HUDEP-2 (cell line): ENCODE measurements around the gene DPH5.
"Not testable (repeated sequence)": the region's sequence is repeated elsewhere in the genome, so short reads cannot be mapped to it uniquely, and the experiment has no call there.

Experiments
- DNase-seq, 76 experiments: peaks; one replicate each; lab custom pipeline; 2025; ENCODE audit not compliant: unreplicated experiment in 76 of 76; lab: John Stamatoyannopoulos, UW

Gene DPH5

GRCh38 chr1:101025657-101026429 is at the start of gene DPH5:
DPH5 (minus strand) TSS chr1:101025784; CDS start chr1:101025443, 341 bp downstream.
- DNase-seq = peak in 75 of 76 experiments; percentile 7 to 90 (median 79)

- DNase-seq = no peak
Observed at GRCh38 chr1:101073836-101074235, 48.3 kb upstream of the DPH5 start.

- peak in 25 of 76 experiments; percentile 4 to 70 (median 27) for DNase-seq
Observed at GRCh38 chr1:101071470-101071891, 45.9 kb upstream of the DPH5 start.

- DNase-seq = no peak
Observed at GRCh38 chr1:101069158-101069557, 43.6 kb upstream of the DPH5 start.

- not testable (repeated sequence) for DNase-seq
Observed at GRCh38 chr1:101066937-101067335, 41.4 kb upstream of the DPH5 start.

- DNase-seq = no peak
Observed at GRCh38 chr1:101066260-101066936, 40.8 kb upstream of the DPH5 start.

GRCh38 chr1:101065575-101065974 is 40.0 kb upstream of the DPH5 start:
- no peak for DNase-seq

GRCh38 chr1:101064697-101065096 is 39.1 kb upstream of the DPH5 start:
- DNase-seq = no peak

- no peak for DNase-seq
Observed at GRCh38 chr1:101060992-101061391, 35.4 kb upstream of the DPH5 start.

- peak in 14 of 76 experiments; percentile 6 to 51 (median 32) for DNase-seq
Observed at GRCh38 chr1:101059945-101060542, 34.5 kb upstream of the DPH5 start.

- DNase-seq = no peak
Observed at GRCh38 chr1:101055623-101056022, 30.0 kb upstream of the DPH5 start.

- DNase-seq = peak in 1 of 76 experiments; percentile 8
Observed at GRCh38 chr1:101051688-101052638, 26.4 kb upstream of the DPH5 start.

- peak in 6 of 76 experiments; percentile 4 to 29 (median 16) for DNase-seq
Observed at GRCh38 chr1:101050869-101051268, 25.3 kb upstream of the DPH5 start.

- DNase-seq = no peak
Observed at GRCh38 chr1:101044749-101045148, 19.2 kb upstream of the DPH5 start.

- no peak for DNase-seq
Observed at GRCh38 chr1:101044259-101044658, 18.7 kb upstream of the DPH5 start.

GRCh38 chr1:101043776-101044175 is 18.2 kb upstream of the DPH5 start:
- DNase-seq = no peak

- DNase-seq = no peak
Observed at GRCh38 chr1:101041300-101041699, 15.7 kb upstream of the DPH5 start.

- DNase-seq = no peak
Observed at GRCh38 chr1:101040666-101041065, 15.1 kb upstream of the DPH5 start.

- no peak for DNase-seq
Observed at GRCh38 chr1:101039245-101039644, 13.7 kb upstream of the DPH5 start.

GRCh38 chr1:101037316-101037715 is 11.7 kb upstream of the DPH5 start:
- no peak for DNase-seq
